HK-2 (cell line): ENCODE data around the gene PARVG.
A peak's percentile ranks its signal among the peaks of the same experiment; 100 is the strongest.

Source experiments
- DNase-seq: peaks from one replicate; pipeline ENCODE4 v3.0.0-alpha.2; 2018; ENCODE audit not compliant: unreplicated experiment

The PARVG gene

DNA sequence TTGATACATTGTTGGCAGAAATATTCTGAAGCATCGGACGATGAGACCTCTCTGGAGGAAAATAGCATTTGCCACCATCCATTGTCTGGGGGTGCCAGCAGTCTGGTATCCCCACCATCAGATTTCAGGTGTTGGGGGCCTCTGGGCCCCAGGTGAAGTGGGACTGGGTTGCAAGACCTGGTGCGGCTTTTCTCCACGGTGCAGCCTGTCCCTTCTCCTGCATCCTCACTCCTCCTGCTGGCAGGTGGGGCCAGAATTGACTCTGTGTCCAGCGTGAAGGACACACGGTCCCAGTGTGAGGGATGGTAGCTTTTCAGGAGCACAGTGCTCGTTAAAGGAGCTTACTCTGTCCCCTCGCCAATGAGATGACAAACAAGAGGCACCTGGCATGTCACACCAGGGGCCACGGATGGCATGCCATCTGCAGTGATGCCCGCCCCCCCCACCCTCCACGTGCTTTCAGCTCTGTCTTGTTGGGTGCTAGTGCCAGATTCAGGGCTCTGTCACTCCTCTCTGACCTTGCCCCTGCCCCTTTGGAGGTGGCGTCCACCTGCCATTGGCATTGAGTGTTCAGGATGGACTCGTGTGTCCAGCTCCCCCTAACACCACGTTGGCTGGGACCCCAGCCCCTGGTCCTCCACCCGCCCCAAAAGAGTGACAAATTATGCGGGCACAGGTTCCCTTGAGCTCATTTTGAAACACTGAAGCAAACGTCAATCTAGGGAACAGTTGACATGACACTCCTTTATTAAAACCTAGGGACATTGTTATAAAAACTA, 62.4 kb downstream of the PARVG start:
- no peak for DNase-seq

DNA sequence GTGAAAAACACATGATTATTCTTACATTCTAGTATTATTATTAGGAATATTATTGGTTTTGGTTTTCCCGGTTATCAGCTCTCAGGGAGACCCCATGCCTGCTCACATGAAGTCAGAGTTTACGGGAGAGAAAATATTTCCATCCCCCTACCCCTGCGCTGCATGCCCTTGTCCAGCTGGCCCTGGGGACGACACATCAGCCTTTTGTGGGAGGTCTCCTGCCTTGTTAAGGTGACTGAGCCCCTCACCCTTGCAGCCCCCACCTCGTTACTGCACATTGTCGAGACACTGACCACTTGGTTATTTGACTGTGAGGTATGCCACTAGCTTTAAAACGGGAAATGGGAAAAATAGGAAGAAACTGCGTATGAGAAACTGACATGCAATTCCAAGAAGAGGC, 63.0 kb downstream of the PARVG start:
- no peak for DNase-seq

DNA sequence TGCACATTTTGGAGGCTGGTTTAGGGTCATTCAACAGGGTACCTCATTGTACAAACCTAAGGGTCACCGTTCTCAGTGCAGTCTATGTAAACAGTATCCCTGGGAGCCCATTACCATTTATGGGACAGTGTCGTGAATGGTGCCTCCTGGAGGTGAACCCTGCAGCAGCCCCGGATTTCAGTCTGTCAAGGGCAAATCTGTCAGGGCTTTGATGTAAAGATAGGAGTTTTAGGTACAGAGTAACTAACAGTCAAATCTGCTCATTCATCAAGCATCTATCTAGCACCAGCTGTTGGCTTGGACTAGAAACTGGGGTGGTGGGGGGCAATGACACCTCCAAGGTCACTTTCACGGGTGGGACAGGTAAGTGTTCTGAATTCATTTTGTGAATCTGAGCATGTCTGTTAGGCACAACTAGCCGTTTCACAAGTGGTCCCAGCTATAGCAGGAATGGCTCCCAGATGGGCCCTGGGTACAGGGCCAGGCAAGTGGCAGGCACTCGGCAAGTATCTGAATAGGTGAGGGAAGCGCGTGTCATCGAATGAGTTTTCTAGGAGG, 63.6 kb downstream of the PARVG start:
- no peak for DNase-seq

DNA sequence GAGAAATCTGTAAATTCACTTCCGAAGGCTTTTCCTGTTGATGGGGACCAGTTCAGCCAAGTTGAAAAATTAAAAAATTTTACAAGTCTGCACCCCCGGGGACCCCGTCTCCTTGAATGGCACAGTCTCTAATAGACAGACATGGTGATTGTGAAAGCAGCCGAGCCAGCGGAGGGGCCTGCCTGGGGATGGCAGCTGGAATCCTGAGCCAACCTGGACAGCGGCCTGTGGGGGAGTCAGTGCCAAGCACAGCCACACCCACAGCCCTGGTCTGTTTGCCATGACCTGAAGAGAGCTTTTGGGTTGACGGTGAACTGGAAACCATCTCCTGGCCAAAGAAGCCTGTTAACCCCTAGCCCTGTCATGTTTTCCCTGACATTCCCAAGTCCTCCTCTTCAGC, 64.7 kb downstream of the PARVG start:
- DNase-seq: no peak

DNA sequence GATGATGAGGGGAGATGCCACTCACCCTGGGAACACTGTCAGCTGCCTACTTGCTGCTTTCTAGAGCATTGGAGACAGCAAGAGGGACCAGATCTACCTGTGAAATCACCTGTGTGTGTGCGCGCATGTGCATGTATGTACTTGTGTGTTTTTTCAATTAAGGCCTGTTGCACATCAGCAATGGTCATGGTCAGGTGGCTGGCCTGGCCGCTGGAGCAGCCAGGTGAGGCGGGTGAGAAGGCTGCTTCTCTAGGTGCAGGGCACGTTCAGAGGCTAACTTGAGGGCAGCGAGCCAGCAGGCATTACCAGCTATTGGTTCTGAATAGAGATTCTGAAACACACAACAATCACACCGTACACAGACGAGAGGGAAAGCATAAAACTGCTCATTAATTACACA, 65.1 kb downstream of the PARVG start:
- no peak for DNase-seq

DNA sequence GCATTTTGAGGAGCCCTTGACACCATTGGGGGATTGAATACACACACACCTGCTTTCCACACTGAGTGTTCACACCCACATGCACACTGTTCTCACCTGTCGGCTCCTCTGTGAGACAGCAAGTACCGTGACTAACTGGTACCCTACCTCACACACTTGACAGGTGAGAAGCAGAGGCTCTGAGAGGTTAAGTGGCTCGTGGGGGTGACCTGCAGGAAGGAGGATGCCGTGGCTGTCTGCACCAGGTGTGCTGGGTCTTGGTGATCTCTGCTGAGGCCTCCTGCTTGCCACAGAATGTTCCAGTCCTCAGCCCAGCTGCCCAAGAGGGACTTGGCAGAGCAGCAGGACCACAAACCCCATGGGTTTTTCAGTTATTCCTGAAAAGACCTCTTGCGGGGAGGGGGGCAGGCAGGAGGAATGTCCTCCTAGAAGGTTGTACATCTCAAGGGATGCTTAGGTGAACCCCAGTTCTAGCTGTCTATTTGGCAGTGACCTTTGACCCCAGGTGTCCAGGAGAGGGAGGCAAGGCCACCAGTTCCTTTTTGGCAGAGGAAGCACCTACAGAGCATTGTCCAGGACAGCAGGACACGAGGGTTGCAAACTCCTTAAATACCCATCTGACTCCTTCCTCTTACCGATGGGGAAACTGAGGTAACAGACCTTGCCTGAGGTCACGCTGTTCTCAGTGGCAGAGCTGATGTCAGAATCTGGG, 66.0 kb downstream of the PARVG start:
- DNase-seq: no peak

DNA sequence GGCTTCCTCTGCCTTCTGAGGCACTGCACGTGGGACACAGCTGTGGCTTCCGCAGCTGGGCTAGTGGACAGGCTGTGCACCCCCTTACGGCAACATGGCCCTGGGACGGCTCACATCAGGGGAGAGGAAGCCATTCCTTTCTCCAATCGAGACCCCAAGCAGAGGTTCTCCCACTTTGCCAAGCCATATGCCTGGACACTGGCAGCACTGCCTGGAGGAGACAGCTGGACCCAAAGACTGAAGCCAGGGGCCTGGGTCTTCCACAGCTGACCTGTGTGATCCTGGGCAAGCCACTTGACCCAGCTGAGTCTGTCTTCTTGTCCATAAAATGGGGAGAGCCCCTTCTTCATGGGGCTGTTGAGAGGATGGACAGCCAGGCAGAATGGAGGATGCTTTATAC, 66.6 kb downstream of the PARVG start:
- DNase-seq: no peak

DNA sequence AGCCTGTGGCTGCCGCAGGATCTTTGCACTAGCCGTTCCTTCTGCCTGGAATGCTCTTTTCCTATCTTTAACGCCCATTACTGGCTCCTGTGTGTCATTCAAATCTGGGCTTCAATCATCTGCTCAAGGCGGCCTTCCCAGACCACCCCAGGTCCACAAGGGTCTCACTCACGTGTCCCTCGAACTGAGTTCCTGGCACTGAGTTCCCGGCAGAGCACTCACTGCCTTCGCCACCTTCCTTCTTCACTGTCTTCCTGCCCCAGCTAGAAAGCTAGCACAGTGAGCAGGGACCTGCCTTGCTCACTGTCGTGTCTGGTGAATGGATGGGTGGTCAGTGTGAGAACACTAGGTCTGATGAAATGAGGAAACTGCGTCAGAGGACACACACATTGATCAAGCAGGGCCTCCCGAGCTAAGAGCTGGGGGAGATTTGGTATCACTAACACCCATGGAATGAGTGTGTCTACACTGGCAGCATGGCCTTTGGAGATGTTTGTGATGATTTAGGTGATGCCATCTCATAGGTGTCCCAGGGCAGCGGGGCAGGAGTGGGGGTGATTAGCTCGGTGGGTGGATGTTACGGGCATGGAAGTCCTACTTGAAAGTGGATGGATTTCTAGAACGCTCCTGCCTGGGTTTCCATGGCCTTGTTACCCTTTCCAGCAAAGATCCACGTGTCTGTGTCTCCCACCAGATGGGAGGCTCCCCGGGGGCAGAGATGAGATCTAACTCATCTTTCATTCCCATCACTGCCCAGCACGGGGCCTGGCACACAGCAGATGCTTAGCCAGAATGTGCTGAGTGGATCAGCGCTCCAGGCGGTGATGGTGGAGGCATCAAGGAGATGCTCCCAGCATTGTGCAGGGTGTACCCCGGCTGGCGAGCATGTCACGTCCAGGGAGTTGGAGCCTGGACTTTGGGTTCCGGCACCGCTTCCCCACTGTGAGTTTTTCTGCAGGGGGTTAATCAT, 67.5 kb downstream of the PARVG start:
- no peak for DNase-seq

DNA sequence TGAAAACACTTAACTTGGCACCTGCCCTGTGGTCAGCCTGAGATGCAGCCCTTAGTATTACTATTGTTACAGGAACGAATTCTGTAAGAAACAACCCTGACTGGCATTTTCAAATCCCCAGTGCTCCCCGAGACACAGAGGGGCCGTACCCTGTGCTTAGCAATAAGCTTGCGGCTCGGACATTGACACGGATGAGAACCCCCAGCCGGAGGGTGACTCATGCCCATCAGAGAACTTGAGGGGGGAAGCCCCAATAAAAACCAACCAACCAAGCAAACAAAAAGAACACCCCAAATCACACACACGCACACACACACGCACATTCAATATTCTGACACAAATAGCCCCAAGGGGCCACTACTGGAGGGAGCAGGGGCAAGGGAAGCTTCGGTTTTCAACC, 68.2 kb downstream of the PARVG start:
- DNase-seq: peak; percentile 32

DNA sequence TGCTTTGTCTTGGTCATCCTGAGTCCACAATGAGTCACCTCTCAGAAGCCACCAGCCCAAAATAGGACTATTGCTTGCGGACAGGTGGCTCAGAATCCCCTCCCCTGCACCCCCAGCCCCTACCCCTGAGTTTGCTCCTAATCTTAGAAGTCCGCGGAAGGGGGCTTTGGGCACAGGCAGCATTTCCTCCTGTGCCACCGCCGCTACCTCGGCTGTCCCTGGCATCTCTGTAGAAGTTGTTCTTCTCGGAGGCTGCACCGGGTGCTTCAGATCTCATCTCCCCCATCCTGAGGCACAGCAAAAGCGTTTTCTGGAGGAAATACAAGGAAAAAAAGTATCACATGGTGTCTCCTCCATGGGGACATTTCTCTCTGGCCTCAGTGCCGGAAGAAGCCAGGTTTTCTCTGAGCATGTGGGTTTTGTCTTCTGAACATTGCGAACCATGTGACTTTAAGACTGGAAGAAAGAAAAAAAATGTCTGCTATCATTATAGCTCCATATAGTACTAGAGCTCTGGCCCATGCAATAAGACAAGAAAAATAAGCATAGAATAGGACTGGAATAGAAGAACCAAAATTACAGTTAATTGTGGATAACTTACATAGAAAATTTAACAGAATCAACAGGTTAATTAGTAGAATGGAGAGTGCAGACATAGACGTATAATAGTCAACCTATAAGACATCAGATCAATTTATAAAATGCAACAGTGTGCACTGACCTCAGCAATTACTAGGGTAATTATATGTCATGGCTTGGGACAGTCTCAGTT, 68.8 kb downstream of the PARVG start:
- no peak for DNase-seq

DNA sequence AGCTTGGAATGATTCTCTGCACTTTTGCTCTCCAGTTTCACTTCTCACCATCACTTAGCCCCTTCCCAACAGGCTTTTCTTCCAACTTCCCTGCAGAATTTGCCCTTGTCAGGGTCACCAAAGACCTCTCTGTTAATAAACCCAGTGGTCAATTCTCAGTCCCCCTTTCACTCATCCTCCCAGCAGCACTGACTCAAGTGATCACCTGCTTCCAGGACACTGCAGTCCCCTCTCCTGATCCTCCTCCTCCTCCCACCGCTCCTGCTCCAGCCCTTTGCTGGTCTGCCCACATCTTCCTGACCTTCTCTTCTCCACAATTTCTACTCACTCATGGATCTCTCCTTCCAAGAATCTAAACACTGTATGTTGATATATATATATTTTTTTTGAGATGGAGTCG, 74.1 kb downstream of the PARVG start:
- DNase-seq: no peak

DNA sequence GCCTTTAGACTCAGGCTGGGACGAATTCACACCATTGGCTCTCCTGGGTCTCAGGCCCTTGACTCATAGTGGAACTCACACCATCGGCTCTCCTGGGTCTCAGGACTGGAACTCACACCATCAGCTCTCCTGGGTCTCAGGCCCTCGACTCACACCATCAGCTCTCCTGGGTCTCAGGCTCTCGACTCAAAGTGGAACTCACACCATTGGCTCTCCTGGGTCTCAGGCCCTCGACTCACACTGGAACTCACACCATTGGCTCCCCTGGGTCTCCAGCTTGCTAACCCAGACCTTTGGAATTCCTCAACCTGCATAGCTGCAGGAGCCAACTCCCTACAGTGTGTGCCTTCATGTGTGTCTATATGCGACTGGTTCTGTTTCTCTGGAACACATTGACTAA, 75.4 kb downstream of the PARVG start:
- no peak for DNase-seq

DNA sequence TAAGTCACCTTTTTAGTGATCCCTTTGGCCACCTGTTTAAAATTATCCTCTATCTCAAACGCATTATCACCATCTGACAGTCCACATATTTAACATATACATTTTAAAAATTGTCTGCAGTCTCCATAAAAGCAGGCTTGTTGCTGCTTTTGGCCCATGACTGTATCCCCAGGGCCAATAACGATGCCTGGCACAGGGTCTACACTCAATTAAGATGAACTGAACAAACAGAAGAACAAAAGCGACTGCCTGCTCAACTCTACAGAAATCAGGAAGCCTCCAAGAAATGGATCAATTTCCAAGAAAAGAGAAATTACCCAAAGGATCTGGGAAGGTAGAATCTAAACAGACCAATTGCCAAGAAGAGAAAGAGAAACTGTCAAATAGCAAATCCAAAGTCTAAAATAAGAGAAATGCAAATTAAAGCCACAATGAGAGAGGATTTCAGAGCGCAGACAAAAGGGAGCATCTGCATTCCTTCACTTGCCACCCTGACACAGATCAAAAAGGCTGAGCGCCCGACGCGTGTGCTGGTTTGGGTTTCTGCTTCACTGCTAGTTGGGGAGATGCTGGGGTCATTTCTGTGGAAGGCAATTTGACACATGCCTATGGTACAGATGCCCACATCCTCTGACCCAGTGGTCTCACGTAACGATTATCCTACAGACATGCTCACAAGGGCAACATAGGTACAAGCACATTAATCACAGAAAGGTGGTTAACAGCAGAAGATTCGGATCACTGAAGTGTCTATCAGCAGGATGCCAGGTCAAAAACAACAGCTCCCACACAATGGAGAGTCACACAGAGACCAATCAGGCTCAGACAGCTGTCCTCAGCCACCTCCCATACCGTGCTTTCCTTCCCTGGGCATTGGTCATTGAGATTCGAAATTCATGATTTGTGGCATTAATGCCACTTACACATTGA, 76.1 kb downstream of the PARVG start:
- DNase-seq: no peak
